Epidermal melanocyte (primary cell): ENCODE data around the gene FBXW7.

ENCODE experiments used
- DNase-seq: peaks from one replicate; pipeline ENCODE4 v3.0.0; 2011; ENCODE audit warnings: low spot score; ENCODE audit not compliant: insufficient read length

FBXW7 gene

GRCh38 chr4:152513078-152513477 lies 22.8 kb downstream of the FBXW7 start:
- no peak for DNase-seq

DNA sequence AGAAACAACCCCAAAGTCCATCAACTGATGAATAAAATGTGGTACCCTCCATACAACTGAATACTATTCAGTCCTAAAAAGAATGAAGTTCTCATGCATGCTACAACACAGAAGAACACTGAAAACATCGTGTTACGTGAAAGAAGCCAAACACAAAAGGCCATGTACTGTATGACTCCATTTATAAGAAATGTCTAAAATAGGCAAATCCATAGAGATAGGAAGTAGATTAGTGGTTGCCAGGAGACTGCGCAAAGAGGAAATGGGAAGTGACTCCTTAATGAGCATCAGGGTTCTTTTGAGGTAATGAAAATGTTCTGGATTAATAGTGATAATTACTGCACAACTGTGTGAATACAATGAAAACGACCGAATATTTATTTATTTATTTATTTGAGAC lies 23.4 kb downstream of the FBXW7 start:
- no peak for DNase-seq

GRCh38 chr4:152510349-152511147 lies 25.3 kb downstream of the FBXW7 start:
- DNase-seq: no peak

DNA sequence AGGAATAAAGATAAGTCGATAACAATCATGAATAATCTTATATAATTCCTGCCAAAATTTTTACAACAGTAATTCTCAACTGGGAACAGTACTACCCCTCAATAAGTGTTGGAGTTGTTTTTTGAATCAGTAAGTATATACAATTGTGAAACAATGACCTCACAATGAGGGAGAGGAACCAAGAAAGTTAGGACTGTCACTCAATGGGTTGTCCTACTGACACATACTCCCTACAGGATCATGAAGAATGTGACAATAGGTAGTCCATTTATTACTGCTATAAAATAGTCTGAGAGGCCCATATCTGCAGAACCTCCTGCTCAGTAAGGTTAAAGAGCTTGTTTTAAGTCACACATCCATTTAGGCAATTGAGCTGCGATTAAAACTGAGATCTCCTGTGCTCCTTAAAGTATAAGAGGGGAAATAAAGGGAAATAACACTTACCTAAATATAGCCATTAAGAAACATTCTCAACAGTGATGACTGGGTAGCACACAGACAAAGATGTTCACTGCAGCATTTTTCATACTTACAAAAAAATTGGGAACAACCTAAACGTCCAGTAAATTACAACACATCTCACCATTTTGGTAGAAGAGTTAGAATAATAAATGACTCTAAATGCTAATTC lies 26.2 kb downstream of the FBXW7 start:
- DNase-seq: no peak

DNA sequence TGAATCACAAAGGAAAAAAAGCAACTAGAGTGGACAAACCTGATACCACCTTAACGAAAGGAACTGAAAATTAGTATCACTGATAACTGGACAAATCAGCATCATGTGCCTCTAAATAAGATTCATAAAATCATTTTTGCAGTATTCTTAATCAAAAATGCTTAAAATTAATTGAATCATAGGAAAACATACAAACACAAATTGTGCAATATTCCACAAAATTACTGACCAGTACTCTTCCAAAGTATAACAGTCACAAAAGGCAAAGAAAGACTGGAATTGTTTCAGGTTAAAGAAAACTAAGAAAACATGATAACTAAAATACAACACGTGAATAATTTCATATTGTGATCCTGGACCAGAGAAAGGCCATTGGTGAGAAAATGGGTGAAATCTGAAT lies 27.1 kb downstream of the FBXW7 start:
- no peak for DNase-seq

DNA sequence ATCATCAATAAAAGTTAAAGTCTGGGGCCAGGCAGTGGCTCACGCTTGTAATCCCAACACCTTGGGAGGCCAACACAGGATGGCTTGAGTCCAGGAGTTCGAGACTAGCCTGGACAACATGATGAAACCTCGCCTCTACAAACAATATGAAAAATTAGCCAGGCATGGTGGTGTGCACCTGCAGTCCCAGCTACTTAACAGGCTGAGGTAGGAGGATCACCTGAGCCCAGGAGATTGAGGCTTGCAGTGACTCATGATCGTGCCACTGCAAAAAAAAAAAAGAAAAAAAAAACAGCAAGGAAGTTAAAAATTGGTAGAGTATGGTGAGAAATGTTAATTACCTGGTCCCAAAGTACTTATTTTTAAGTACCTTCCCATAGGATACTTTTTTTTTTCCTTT lies 27.5 kb downstream of the FBXW7 start:
- no peak for DNase-seq

GRCh38 chr4:152503653-152504290 lies 32.1 kb downstream of the FBXW7 start:
- no peak for DNase-seq

GRCh38 chr4:152501846-152502536 lies 33.9 kb downstream of the FBXW7 start:
- no peak for DNase-seq

- peak; percentile 51 for DNase-seq
Measured at GRCh38 chr4:152500800-152501434, 35.0 kb downstream of the FBXW7 start.

DNA sequence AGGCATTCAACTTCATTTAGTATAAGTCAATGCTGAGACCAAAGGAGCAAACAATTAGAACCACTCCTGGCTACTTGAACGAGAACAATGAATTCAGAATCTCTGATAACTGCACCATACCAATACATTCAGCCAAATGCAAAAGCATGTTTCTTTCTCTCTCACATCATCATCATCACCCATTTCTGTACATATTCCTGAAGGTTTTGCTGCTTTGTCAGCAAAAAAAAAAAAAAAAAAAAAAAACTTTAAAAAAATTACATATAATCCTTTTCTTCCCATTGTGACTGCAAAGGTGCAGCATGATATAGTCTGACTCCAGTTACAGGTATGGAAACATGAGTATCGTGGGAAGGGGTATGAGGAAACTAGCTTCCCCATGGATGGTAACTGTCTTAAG lies 35.6 kb downstream of the FBXW7 start:
- DNase-seq: no peak

GRCh38 chr4:152499344-152499743 lies 36.5 kb downstream of the FBXW7 start:
- no peak for DNase-seq

DNA sequence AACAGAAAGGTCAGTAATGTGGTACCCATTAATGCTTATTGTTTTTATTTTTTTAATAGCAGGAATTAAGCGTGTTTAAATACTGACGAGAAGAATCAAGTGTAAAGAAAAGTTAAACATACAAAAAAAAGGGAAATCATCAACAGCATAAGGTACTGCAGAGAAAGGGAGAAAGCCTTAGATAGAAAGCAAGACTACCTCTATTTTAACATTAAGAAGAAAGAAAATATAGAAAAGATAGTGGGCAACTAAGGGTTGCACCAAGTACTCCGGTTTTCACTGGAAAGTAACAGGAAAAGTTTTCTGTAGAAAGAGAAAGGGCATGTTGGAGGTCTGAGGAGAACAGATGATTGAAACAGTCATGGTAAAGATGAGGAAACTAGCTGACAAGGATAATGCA lies 41.9 kb downstream of the FBXW7 start:
- no peak for DNase-seq

DNA sequence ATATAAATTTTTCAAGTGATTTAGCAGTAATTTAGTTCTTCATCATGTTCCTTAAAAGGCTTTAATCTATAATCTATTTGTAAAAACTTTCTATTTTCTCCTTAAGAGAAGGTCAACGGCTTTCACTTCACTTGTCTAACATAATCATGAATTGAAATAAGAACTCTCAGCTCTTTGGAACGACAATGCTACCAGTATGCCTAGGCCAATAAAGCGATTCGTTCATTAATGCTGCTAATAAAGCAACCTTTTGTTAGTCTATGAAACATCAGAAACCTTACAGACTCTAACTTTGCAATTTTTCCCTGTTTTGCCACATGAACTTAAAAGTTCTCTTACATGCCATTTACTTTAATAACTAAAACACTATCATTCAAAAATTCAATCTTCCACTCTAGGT lies 47.6 kb downstream of the FBXW7 start:
- no peak for DNase-seq

DNA sequence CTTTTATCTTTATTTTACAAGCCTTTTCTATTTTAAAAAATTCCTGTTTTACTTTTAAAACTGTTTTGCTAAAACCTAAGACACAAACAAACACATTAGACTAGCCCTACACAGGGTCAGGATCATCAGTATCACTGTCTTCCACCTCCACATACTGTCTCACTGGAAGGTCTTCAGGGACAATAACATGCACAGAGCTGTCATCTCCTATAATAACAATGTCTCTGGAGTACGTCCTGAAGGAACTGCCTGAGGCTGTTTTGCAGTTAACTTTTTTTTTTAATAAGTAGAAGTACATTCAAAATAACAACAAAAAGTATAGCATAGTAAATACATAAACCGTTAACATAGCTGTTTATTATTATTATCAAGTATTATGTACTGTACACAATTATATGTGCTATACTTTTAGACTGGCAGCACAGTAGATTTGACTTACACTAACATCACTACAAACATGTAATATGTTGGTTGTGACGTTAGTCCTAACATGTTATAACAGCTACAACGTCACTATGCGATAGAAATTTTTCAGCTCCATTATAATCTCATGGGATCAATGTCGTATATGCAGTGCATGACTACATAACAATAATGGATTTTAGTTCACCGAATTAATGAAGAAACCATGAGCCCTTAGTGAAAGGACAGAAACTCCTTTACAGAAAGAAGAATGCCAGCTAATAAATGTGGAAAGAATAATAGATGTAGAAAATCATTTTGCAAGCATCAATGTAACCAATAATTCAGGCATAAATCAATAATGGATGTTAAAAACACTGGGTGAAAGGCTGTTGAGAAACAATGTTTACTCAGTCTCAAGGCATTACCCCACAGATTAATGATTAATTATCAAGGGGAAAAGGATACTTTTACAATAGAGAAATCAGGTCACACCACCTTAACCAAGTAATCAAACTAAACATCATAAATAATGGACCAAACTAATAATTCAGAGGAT lies 49.2 kb downstream of the FBXW7 start:
- no peak for DNase-seq

DNA sequence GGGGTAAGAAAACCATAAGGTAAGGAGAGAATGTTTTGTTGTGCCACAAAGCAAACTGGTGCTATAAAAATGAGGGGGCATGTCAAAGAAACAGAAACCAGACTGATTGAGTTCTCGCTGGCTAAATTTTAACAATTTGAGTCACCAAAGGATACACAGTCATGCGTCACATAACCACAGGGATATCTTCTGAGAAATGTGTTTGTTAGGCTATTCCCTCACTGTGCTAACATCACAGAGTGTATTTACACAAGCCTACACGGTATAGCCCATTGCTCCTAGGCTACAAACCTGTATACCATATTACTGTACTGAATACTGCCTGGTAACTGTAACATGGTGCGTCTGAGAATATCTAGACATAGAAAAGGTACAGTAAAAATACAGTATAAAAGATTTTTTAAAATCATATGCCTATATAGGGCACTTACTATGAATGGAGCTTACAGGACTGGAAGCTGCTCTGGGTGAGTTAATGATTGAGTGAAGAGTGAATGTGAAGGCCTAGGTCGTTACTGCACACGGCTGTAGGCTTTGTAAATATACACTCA lies 50.1 kb downstream of the FBXW7 start:
- no peak for DNase-seq

DNA sequence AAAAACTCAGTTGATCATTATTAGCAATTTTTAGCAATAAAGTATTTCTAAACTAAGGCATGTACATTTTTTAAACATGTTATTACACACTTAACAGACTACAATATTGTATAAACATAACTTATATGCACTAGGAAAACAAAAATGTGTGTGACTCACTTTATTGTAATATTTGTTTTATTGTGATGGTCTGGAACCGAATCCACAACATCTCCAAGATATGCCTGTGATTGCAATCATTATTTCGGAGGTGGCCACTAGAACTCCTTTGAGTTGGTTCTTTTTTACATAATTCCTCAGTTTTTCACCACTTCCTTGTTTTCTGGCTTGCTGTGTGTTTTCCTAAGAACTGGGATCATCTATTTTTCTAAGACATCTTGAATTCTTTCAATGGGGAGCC lies 53.7 kb downstream of the FBXW7 start:
- no peak for DNase-seq

DNA sequence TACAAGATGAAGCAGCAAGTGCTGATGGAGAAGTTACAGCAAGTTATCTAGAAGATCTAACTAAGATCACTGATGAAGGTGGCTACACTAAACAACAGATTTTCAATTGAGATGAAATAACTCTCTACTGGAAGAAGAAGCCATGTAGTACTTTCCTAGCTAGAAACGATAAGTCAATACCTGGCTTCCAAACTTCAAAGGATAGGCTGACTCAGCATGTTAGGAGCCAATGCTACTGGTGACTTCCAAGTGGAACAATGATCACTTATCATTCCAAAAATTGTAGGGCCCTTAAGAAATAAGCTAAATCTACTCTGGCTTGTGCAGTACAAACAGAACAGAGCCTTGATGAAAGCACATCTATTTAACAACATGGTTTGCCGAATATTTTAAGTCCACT lies 55.0 kb downstream of the FBXW7 start:
- no peak for DNase-seq

- no peak for DNase-seq
Measured at GRCh38 chr4:152480326-152480725, 55.6 kb downstream of the FBXW7 start.

- DNase-seq: no peak
Measured at GRCh38 chr4:152479428-152480026, 56.4 kb downstream of the FBXW7 start.
